GM18868 (cell line): ENCODE data around the gene PLD4.

ENCODE experiments used
- ATAC-seq: cut with Tn5 transposase; IDR thresholded peaks from one replicate; pipeline ENCODE4 v1.9.1; 2021; ENCODE audit warnings: mild to moderate bottlenecking, moderate library complexity; ENCODE audit not compliant: unreplicated experiment

PLD4 gene

GRCh38 chr14:104973135-104973384 lies 48.4 kb downstream of the PLD4 start:
- no peak for ATAC-seq

- no peak for ATAC-seq
Measured at GRCh38 chr14:104973385-104974145, 48.9 kb downstream of the PLD4 start.

GRCh38 chr14:104974146-104974541 lies 49.5 kb downstream of the PLD4 start:
- ATAC-seq: no peak

- ATAC-seq: no peak
Measured at GRCh38 chr14:104974665-104975390, 50.1 kb downstream of the PLD4 start.

GRCh38 chr14:104975481-104976197 lies 51.0 kb downstream of the PLD4 start:
- no peak for ATAC-seq

- ATAC-seq: peak; percentile 66
Measured at GRCh38 chr14:104976198-104977007, 51.7 kb downstream of the PLD4 start.

GRCh38 chr14:104977008-104977680 lies 52.5 kb downstream of the PLD4 start:
- no peak for ATAC-seq

- ATAC-seq: no peak
Measured at GRCh38 chr14:104977681-104978653, 53.3 kb downstream of the PLD4 start, which contains the start of gene AHNAK2. AHNAK2 (minus strand) TSS chr14:104978374; CDS start chr14:104978237, 137 bp downstream.

GRCh38 chr14:104978746-104979691 lies 54.3 kb downstream of the PLD4 start:
- ATAC-seq: no peak

GRCh38 chr14:104979758-104980610 lies 55.3 kb downstream of the PLD4 start:
- no peak for ATAC-seq

- ATAC-seq: no peak
Measured at GRCh38 chr14:104980611-104981531, 56.2 kb downstream of the PLD4 start.

GRCh38 chr14:104981699-104982541 lies 57.2 kb downstream of the PLD4 start:
- ATAC-seq: no peak

GRCh38 chr14:104982548-104983230 lies 58.0 kb downstream of the PLD4 start:
- ATAC-seq: no peak
